ACC112 (cell line): Measurements from ENCODE around the gene EPB41L1.

Source experiments
- H2AFZ ChIP-seq: fragments of 200-600 bp; sonication (generic); one replicate; pipeline ENCODE4 v1.6.0; 2017; ENCODE audit warnings: antibody characterized with exemption, low read length; ENCODE audit not compliant: unreplicated experiment
- H3K27ac ChIP-seq: fragments of 200-600 bp; sonication (generic); 2 replicates; pipeline ENCODE4 v1.5.1; 2014; ENCODE audit warnings: low read depth, mild to moderate bottlenecking, antibody characterized with exemption, low read length, moderate library complexity
- H3K27me3 ChIP-seq: fragments of 200-600 bp; sonication (generic); 2 replicates; pipeline ENCODE4 v1.6.1; 2014; ENCODE audit warnings: mild to moderate bottlenecking, antibody characterized with exemption, low read length, moderate library complexity, mixed read lengths; ENCODE audit not compliant: insufficient read depth
- H3K36me3 ChIP-seq: fragments of 200-600 bp; sonication (generic); 2 replicates; pipeline ENCODE4 v1.6.1; 2016; ENCODE audit warnings: mild to moderate bottlenecking, antibody characterized with exemption, low read length, moderate library complexity, mixed read lengths; ENCODE audit not compliant: insufficient read depth
- H3K4me1 ChIP-seq: fragments of 200-600 bp; sonication (generic); one replicate; pipeline ENCODE4 v1.6.1; 2016; ENCODE audit warnings: low read length, mixed read lengths; ENCODE audit not compliant: insufficient read depth, unreplicated experiment, control insufficient read depth
- H3K4me3 ChIP-seq: fragments of 200-600 bp; sonication (generic); 2 replicates; pipeline ENCODE4 v1.5.1; 2014; ENCODE audit warnings: mild to moderate bottlenecking, low read depth, low read length
- H3K79me2 ChIP-seq: fragments of 200-600 bp; sonication (generic); one replicate; pipeline ENCODE4 v1.6.0; 2016; ENCODE audit warnings: low read length; ENCODE audit not compliant: control insufficient read depth, unreplicated experiment, insufficient read depth

EPB41L1 gene

GRCh38 chr20:36154700-36155628, at the start of gene EPB41L1:
Gene EPB41L1, plus strand, starts transcription at chr20:36154740. Its CDS starts 19,038 bp downstream, at chr20:36173778.
- H3K36me3 ChIP-seq, result no peaks in the 10 kb centered on the region
- H3K4me3 ChIP-seq, result peak within 1 kb of the TSS; percentile 77
- no peaks in the 10 kb centered on the region for H3K79me2 ChIP-seq
- H3K27me3 ChIP-seq, result no peaks in the 10 kb centered on the region
- H2AFZ ChIP-seq, result peak within 1 kb of the TSS; percentile 77
- no peak within 1 kb of the TSS for H3K27ac ChIP-seq
- peaks cover 8% of the 10 kb centered on the region for H3K4me1 ChIP-seq

- Histone ChIP-seq H3K27ac (no peak overlapping the region), H3K4me1 (peaks cover 22% of the 10 kb centered on the region), H3K4me3 (no peak overlapping the region), H3K36me3 (no peaks in the 10 kb centered on the region), H3K79me2 (no peaks in the 10 kb centered on the region), H2AFZ (no peak overlapping the region), H3K27me3 (no peaks in the 10 kb centered on the region)
Observed at GRCh38 chr20:36104856-36105255, 49.7 kb upstream of the EPB41L1 start.

- Histone ChIP-seq H3K4me1 (peaks cover 22% of the 10 kb centered on the region), H3K4me3 (no peak overlapping the region)
Observed at GRCh38 chr20:36105711-36106226, 48.8 kb upstream of the EPB41L1 start.

GRCh38 chr20:36106606-36107005, 47.9 kb upstream of the EPB41L1 start:
- Histone ChIP-seq H3K27ac (no peak overlapping the region), H3K79me2 (no peaks in the 10 kb centered on the region), H3K4me3 (no peak overlapping the region), H3K27me3 (no peaks in the 10 kb centered on the region), H3K4me1 (peaks cover 22% of the 10 kb centered on the region), H3K36me3 (no peaks in the 10 kb centered on the region), H2AFZ (no peak overlapping the region)

More at GRCh38 chr20:36105711-36106226, 48.8 kb upstream of the EPB41L1 start:
- Histone ChIP-seq H3K27ac (no peak overlapping the region), H2AFZ (no peak overlapping the region), H3K27me3 (no peaks in the 10 kb centered on the region), H3K36me3 (no peaks in the 10 kb centered on the region), H3K79me2 (no peaks in the 10 kb centered on the region)

- H3K4me3 ChIP-seq, result no peak overlapping the region
- H2AFZ ChIP-seq, result no peak overlapping the region
- H3K36me3 ChIP-seq, result no peaks in the 10 kb centered on the region
- no peaks in the 10 kb centered on the region for H3K27me3 ChIP-seq
- H3K27ac ChIP-seq, result no peak overlapping the region
- peaks cover 13% of the 10 kb centered on the region for H3K4me1 ChIP-seq
- no peaks in the 10 kb centered on the region for H3K79me2 ChIP-seq
Observed at GRCh38 chr20:36107881-36108280, 46.7 kb upstream of the EPB41L1 start.

GRCh38 chr20:36109251-36109947, 45.1 kb upstream of the EPB41L1 start:
- H2AFZ ChIP-seq, result no peak overlapping the region
- H3K36me3 ChIP-seq, result no peaks in the 10 kb centered on the region
- no peaks in the 10 kb centered on the region for H3K79me2 ChIP-seq
- H3K4me3 ChIP-seq, result no peak overlapping the region
- H3K4me1 ChIP-seq, result peaks cover 6% of the 10 kb centered on the region
- no peaks in the 10 kb centered on the region for H3K27me3 ChIP-seq
- H3K27ac ChIP-seq, result no peak overlapping the region

- Histone ChIP-seq H3K36me3 (no peaks in the 10 kb centered on the region), H3K79me2 (no peaks in the 10 kb centered on the region), H3K27ac (no peak overlapping the region), H3K4me3 (no peak overlapping the region), H3K4me1 (no peaks in the 10 kb centered on the region), H3K27me3 (no peaks in the 10 kb centered on the region), H2AFZ (no peak overlapping the region)
Observed at GRCh38 chr20:36110994-36111393, 43.5 kb upstream of the EPB41L1 start.

- Histone ChIP-seq H3K27me3 (no peaks in the 10 kb centered on the region), H3K4me3 (no peak overlapping the region), H2AFZ (no peak overlapping the region), H3K4me1 (peaks cover 10% of the 10 kb centered on the region), H3K27ac (no peak overlapping the region), H3K36me3 (no peaks in the 10 kb centered on the region), H3K79me2 (no peaks in the 10 kb centered on the region)
Observed at GRCh38 chr20:36112112-36112511, 42.4 kb upstream of the EPB41L1 start.

GRCh38 chr20:36113036-36113435, 41.5 kb upstream of the EPB41L1 start:
- H3K4me1 ChIP-seq, result peaks cover 12% of the 10 kb centered on the region

GRCh38 chr20:36113566-36114250, 40.8 kb upstream of the EPB41L1 start:
- no peak overlapping the region for H3K27ac ChIP-seq
- H3K4me3 ChIP-seq, result no peak overlapping the region
- H3K36me3 ChIP-seq, result no peaks in the 10 kb centered on the region
- no peaks in the 10 kb centered on the region for H3K27me3 ChIP-seq
- no peaks in the 10 kb centered on the region for H3K79me2 ChIP-seq
- no peak overlapping the region for H2AFZ ChIP-seq
- H3K4me1 ChIP-seq, result peaks cover 12% of the 10 kb centered on the region

More at GRCh38 chr20:36113036-36113435, 41.5 kb upstream of the EPB41L1 start:
- Histone ChIP-seq H3K27me3 (no peaks in the 10 kb centered on the region), H3K27ac (no peak overlapping the region), H3K36me3 (no peaks in the 10 kb centered on the region), H3K79me2 (no peaks in the 10 kb centered on the region), H3K4me3 (no peak overlapping the region), H2AFZ (no peak overlapping the region)
